Activated CD4-positive, alpha-beta T cell treated with anti-CD3 and anti-CD28 coated beads, Interleukin-2, amount 50 U/mL, for 4 hours (primary cell): ENCODE results near the gene APOA4.

Source experiments
- DNase-seq, 2 experiments: peaks; one replicate each; pipeline ENCODE4 v3.0.0-alpha.2; 2020

Gene APOA4

DNA sequence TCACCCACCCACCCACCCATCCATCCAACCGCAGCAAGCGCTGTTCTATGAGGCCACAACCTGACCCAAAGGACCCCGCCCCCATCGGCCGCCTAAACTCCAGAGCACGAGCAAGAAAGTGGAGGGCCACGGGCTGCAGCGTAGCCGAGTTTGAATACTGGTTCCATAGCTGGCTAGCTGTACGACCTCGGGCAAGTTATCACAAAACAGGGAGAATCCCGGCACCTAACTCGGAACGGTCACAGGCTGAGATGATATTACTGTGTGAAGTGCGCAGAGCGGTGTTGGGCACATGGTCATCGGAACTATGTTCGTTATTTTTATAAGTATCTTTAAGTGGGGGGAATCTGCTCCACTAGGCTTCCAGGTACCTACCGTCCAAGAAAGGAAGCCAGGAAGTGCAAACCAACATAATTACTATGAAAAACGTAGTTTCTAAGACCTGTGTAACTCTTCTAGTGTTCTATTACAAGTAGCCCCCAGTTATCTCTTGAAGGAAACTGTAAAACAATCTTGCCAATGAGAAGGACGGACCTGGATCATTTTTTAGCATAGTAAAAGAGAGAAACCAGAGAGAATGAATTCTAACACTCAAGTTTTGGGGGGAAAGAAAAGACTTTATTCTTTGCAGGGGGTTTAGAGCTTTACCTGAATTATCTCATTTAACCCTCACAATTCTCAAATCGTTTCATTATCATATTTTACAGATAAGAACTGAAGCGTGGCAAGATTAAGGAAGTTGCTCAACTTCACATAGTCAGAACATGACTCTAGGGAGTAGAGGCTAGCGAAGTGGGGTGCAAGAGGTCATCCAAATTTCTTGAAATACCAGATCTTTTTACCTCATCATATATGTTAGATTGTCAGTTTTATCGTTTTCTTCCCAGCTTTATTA is 49.7 kb downstream of the APOA4 start:
- no peak for DNase-seq

DNA sequence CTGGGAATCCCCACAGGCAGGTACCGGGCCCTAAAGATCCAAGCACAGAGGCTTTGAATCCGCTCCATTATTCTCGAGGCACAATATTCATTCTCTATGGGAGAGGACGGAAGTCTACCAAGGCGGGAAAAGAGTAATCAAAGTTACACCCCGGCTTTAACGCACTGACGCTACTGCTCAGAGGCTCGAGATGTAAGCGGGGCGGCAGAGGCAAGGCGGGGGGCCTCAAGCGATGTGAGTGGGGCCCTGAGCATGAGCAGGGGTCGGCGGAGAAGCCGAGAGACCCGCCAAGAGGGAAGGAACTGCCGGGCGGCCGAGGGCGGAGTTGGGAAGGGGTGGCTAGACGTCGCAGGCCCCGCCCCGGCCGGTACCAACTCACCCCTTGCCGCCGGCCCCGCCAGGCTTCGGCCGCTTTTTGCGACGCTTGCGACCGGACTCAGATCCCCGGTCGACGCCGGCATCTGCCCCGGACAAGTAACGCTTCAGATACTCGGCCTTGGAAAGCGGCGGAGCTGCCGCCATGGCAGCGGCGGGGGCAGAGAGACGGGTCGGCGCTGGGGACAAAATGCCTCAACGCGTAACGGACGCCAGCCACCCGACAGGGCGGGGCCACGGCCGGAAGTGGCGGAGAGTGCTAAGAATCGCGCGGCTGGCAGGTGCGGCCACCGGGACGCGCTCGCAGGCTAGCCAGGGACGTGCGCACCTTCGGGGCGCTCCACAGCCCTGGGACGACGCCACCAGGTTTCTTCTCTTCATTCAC is 50.5 kb downstream of the APOA4 start, which contains the start of gene BUD13:
TSS of gene BUD13 (minus strand) at position 545 of the 760 bp plus-strand sequence. CDS start at position 522, 23 bp downstream.
- DNase-seq, result peak; percentile 91 to 93

DNA sequence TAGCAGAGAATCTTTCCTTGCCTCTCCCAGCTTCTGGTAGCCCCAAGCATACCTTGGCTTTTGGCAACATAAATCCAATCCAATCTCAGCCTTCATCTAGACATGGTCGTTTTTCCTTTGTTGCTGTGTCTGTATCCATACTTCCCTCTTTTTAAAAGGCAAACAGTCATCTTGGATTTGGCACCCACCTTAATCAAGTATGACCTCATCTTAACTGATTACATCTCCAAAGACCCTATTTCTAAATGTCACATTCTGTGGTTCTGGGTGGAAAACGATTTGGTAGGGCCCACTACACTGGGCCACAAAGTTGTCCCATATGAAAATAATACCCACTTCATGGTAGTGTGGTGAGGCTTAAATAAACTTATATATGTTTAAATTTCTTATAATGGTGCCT is 51.2 kb downstream of the APOA4 start:
- no peak for DNase-seq
